WTC11 (cell line): ENCODE results near the gene EEFSEC. TPM values are rescaled to one million over a fixed set of nuclear protein-coding genes. Genes with fewer than 3 reads are reported as not detected.
A peak's percentile ranks its signal among the peaks of the same experiment; 100 is the strongest.

Experiments
- ATAC-seq: fragments of 200-7000 bp; cut with Tn5 transposase; 2 replicates; pipeline ENCODE4 v1.10.0; 2021; ENCODE audit warnings: mild to moderate bottlenecking, moderate library complexity
- CTCF ChIA-PET: fragments of 300-600 bp; sonication (Branson Sonifier 250); formaldehyde crosslinking; loops from one replicate; lab custom pipeline; 2021; ENCODE audit warnings: antibody characterized with exemption; lab: Charles Lee
- POLR2A ChIA-PET: fragments of 350-600 bp; sonication (Branson Sonifier 250); formaldehyde crosslinking; loops from one replicate; lab custom pipeline; 2021; ENCODE audit warnings: antibody characterized with exemption; lab: Charles Lee
- DNase-seq: peaks from one replicate; pipeline ENCODE4 v3.0.0; 2021; ENCODE audit warnings: low spot score
- H3K27ac Mint-ChIP-seq: 2 replicates; pipeline ENCODE4 v1.8.0; 2021; ENCODE audit warnings: mixed read lengths
- H3K27me3 Mint-ChIP-seq: 2 replicates; pipeline ENCODE4 v1.8.0; 2021; ENCODE audit warnings: low read depth, mild to moderate bottlenecking, moderate library complexity, mixed read lengths
- H3K36me3 Mint-ChIP-seq: 2 replicates; pipeline ENCODE4 v1.8.0; 2021; ENCODE audit warnings: mixed read lengths
- H3K4me1 Mint-ChIP-seq: 2 replicates; pipeline ENCODE4 v1.8.0; 2022; ENCODE audit warnings: mixed read lengths
- H3K4me3 Mint-ChIP-seq: 2 replicates; pipeline ENCODE4 v1.8.0; 2021; ENCODE audit warnings: mild to moderate bottlenecking, moderate library complexity, mixed read lengths
- H3K9me3 Mint-ChIP-seq: 2 replicates; pipeline ENCODE4 v1.8.0; 2021; ENCODE audit warnings: mixed read lengths
- AFF4 ChIP-seq: sonication (generic); formaldehyde crosslinking; IDR thresholded peaks from 2 replicates; pipeline ENCODE4 v1.8.1; 2023; ENCODE audit warnings: mild to moderate bottlenecking, missing genetic modification reagents, borderline replicate concordance
- ELF4 ChIP-seq: sonication (generic); formaldehyde crosslinking; IDR thresholded peaks from 2 replicates; pipeline ENCODE4 v1.8.1; 2022; ENCODE audit warnings: low read depth, mild to moderate bottlenecking, moderate library complexity, missing genetic modification reagents
- ETV6 ChIP-seq: sonication (generic); formaldehyde crosslinking; IDR thresholded peaks from 2 replicates; pipeline ENCODE4 v1.8.1; 2022; ENCODE audit warnings: mild to moderate bottlenecking, missing genetic modification reagents
- GTF2I ChIP-seq: fragments of 250-450 bp; sonication (Bioruptor Pico); conservative IDR thresholded peaks from 2 replicates; pipeline ENCODE4 v1.4.0; 2021; ENCODE audit warnings: mild to moderate bottlenecking
- NFATC4 ChIP-seq: fragments of 250-450 bp; sonication (Bioruptor Pico); IDR thresholded peaks from 2 replicates; pipeline ENCODE4 v1.9.0; 2021; ENCODE audit warnings: mild to moderate bottlenecking
- NFYB ChIP-seq: sonication (generic); formaldehyde crosslinking; conservative IDR thresholded peaks from 2 replicates; pipeline ENCODE4 v1.8.0; 2022; ENCODE audit warnings: low read depth, missing genetic modification reagents
- NR2C2 ChIP-seq: sonication (generic); formaldehyde crosslinking; IDR thresholded peaks from 2 replicates; pipeline ENCODE4 v1.8.0; 2022; ENCODE audit warnings: mild to moderate bottlenecking, missing genetic modification reagents
- PRRX2 ChIP-seq: fragments of 250-450 bp; sonication (Bioruptor Pico); IDR thresholded peaks from 2 replicates; pipeline ENCODE4 v1.8.0; 2021; ENCODE audit warnings: mild to moderate bottlenecking
- SP1 ChIP-seq: sonication (generic); formaldehyde crosslinking; conservative IDR thresholded peaks from 2 replicates; pipeline ENCODE4 v1.8.1; 2022; ENCODE audit warnings: missing genetic modification reagents
- TEAD4 ChIP-seq: sonication (generic); formaldehyde crosslinking; IDR thresholded peaks from 2 replicates; pipeline ENCODE4 v1.8.0; 2022; ENCODE audit warnings: mild to moderate bottlenecking, missing genetic modification reagents
- TP53 ChIP-seq: sonication (generic); formaldehyde crosslinking; IDR thresholded peaks from 2 replicates; pipeline ENCODE4 v1.8.1; 2023; ENCODE audit warnings: mild to moderate bottlenecking, missing genetic modification reagents
- ZNF219 ChIP-seq: sonication (generic); formaldehyde crosslinking; IDR thresholded peaks from 2 replicates; pipeline ENCODE4 v1.8.0; 2023; ENCODE audit warnings: missing genetic modification reagents, mild to moderate bottlenecking, borderline replicate concordance
- ZNF232 ChIP-seq: sonication (generic); formaldehyde crosslinking; IDR thresholded peaks from 2 replicates; pipeline ENCODE4 v1.8.0; 2022; ENCODE audit warnings: mild to moderate bottlenecking, missing genetic modification reagents
- ZNF671 ChIP-seq: fragments of 250-450 bp; sonication (Bioruptor Pico); IDR thresholded peaks from 2 replicates; pipeline ENCODE4 v1.8.0; 2021; ENCODE audit warnings: mild to moderate bottlenecking
- total RNA-seq: library from RNA; stranded (reverse); gene quantifications from 3 replicates; pipeline ENCODE4 v1.2.3, GENCODE V29; 2021
- TF ChIP-seq, protein P1 (sequence below): fragments of 250-450 bp; sonication (Bioruptor Pico); IDR thresholded peaks from 2 replicates; pipeline ENCODE4 v1.9.0; 2021; ENCODE audit warnings: mild to moderate bottlenecking, borderline replicate concordance
- TF ChIP-seq, protein P2 (sequence below): sonication (generic); formaldehyde crosslinking; IDR thresholded peaks from 2 replicates; pipeline ENCODE4 v1.8.1; 2023; ENCODE audit warnings: mild to moderate bottlenecking, moderate library complexity, missing genetic modification reagents
- TF ChIP-seq, protein P3 (sequence below): fragments of 250-450 bp; sonication (Bioruptor Pico); conservative IDR thresholded peaks from 2 replicates; pipeline ENCODE4 v1.9.0; 2021; ENCODE audit warnings: mild to moderate bottlenecking
- TF ChIP-seq, protein P4 (sequence below): fragments of 250-450 bp; sonication (Bioruptor Pico); IDR thresholded peaks from 2 replicates; pipeline ENCODE4 v1.9.0; 2021; ENCODE audit warnings: mild to moderate bottlenecking

EEFSEC gene
- total RNA-seq, 1 experiment from 2014 or later = 13.7 TPM

DNA sequence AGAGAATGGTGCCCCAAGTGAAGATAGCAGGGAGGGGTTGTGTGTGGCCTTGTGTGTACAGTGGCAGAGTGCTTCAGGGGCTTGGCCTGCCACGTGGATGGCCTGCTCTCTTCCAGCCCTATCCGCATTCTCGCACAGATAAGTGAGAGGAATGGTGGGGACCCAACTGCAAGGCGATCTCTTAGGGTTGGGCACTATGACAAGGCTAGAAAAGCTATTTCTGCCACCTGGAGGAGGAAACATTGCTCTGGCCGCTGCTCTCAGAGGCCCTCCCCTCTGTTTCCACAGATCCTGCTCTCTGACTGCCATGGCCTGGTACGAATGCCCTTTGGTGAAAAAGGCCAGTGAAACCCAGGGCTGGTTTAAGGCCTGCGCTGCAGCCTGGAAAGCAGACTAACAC lies 20.6 kb downstream of the EEFSEC start (continued):
- TF ChIP-seq, protein P1, sequence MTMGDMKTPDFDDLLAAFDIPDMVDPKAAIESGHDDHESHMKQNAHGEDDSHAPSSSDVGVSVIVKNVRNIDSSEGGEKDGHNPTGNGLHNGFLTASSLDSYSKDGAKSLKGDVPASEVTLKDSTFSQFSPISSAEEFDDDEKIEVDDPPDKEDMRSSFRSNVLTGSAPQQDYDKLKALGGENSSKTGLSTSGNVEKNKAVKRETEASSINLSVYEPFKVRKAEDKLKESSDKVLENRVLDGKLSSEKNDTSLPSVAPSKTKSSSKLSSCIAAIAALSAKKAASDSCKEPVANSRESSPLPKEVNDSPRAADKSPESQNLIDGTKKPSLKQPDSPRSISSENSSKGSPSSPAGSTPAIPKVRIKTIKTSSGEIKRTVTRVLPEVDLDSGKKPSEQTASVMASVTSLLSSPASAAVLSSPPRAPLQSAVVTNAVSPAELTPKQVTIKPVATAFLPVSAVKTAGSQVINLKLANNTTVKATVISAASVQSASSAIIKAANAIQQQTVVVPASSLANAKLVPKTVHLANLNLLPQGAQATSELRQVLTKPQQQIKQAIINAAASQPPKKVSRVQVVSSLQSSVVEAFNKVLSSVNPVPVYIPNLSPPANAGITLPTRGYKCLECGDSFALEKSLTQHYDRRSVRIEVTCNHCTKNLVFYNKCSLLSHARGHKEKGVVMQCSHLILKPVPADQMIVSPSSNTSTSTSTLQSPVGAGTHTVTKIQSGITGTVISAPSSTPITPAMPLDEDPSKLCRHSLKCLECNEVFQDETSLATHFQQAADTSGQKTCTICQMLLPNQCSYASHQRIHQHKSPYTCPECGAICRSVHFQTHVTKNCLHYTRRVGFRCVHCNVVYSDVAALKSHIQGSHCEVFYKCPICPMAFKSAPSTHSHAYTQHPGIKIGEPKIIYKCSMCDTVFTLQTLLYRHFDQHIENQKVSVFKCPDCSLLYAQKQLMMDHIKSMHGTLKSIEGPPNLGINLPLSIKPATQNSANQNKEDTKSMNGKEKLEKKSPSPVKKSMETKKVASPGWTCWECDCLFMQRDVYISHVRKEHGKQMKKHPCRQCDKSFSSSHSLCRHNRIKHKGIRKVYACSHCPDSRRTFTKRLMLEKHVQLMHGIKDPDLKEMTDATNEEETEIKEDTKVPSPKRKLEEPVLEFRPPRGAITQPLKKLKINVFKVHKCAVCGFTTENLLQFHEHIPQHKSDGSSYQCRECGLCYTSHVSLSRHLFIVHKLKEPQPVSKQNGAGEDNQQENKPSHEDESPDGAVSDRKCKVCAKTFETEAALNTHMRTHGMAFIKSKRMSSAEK (CRISPR knock-in tag) = no peak
- TF ChIP-seq, protein P2, sequence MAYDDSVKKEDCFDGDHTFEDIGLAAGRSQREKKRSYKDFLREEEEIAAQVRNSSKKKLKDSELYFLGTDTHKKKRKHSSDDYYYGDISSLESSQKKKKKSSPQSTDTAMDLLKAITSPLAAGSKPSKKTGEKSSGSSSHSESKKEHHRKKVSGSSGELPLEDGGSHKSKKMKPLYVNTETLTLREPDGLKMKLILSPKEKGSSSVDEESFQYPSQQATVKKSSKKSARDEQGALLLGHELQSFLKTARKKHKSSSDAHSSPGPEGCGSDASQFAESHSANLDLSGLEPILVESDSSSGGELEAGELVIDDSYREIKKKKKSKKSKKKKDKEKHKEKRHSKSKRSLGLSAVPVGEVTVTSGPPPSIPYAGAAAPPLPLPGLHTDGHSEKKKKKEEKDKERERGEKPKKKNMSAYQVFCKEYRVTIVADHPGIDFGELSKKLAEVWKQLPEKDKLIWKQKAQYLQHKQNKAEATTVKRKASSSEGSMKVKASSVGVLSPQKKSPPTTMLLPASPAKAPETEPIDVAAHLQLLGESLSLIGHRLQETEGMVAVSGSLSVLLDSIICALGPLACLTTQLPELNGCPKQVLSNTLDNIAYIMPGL (CRISPR knock-in tag) = no peak
- TF ChIP-seq ZNF671 (CRISPR knock-in tag) (no peak), ZNF232 (no peak)

DNA sequence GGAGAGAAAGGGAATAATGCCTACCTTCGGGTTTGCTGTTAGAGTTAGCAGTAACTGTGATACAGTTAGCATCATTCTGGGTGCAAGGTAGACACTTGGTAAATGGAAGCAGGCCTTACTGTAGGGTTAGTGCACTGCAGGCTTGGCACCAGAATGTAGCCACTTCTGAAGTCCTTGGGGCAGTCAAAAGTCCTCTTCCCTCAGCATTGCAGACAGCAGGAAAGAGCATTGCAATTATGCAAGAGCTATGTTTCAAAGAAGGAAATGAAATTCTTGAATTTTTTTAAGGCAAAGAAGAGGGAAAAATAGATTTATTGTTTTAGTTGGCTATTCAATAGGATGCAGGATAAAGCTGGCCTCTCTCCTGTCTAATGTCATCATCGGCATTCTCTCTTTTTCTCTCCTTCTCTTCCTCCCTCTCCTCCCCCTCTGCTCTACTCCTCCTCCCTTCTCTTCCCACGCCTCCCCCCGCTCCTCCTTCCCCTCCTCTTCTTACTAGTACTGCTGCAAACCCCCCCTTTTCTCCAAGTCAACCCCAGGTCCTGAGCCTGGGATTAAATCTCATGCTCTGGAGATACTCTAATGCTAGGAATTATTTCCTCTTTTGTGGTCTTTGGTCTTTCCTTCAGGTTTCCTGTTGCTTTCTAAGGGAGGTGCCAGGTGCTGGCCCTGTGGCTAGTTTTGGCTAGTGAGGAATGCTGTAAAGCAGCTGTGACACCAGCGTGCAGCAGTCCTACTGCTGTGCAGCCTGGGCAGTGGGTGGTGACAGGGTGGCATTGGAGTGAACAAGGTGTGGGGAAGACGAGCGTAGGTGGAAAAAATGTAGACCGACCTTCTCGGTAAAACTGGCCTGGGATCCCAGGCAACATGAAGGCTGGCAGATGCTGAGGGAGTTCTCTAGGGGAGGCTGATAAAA lies 21.7 kb downstream of the EEFSEC start:
- ChIA-PET CTCF (interaction anchor here (1.2 to 2.1 kb wide), 3 partner anchors 51 to 323 kb away, joined by 4 to 9 read pairs (median 5); no protein-coding TSS in a partner anchor), POLR2A (no interaction called here)
- Mint-ChIP-seq H3K4me3 (no peak overlapping the region), H3K27ac (peak overlapping the region; percentile 92), H3K27me3 (no peaks in the 10 kb centered on the region), H3K36me3 (no peaks in the 10 kb centered on the region), H3K9me3 (no peaks in the 10 kb centered on the region), H3K4me1 (peaks cover 48% of the 10 kb centered on the region)
- DNase-seq = no peak
- no peak; the same call in 1 of the 2 replicates for ATAC-seq
- TF ChIP-seq NR2C2 (no peak), ELF4 (CRISPR knock-in tag) (no peak), GTF2I (CRISPR knock-in tag) (no peak), TEAD4 (CRISPR knock-in tag) (no peak), TP53 (CRISPR knock-in tag) (no peak), NFATC4 (CRISPR knock-in tag) (no peak)
- TF ChIP-seq, protein P3, sequence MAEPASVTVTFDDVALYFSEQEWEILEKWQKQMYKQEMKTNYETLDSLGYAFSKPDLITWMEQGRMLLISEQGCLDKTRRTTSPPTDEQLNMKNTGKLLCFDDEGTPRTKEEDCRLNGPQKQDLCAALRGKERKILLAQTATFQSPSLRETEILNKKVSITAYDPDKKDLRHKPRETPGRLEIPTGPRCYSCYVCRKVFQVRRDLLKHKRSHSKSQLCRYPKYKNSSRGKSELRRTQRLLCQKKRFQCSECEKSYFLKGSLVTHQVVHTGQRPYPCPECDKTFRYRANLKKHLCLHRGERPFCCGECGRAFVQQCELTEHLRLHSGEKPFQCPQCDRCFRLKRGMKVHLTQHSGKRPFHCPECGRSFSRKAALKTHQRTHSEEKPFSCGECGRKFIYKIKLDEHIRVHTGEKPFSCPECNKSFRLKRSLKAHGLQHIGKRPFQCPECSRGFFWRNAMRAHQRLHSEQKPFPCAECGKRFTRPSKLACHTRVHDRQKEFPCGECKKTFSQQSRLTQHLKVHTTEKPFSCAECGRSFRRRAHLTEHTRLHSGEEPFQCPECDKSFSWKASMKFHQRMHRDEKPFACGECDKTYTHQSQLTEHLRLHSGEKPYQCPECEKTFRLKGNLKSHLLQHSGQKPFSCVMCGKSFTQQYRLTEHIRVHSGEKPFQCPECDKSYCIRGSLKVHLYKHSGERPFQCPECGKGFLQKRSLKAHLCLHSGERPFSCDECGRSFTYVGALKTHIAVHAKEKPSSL (CRISPR knock-in tag) = no peak

- Mint-ChIP-seq H3K4me3 (no peak overlapping the region), H3K27ac (no peak overlapping the region), H3K27me3 (no peaks in the 10 kb centered on the region), H3K9me3 (no peaks in the 10 kb centered on the region), H3K4me1 (peaks cover 56% of the 10 kb centered on the region), H3K36me3 (no peaks in the 10 kb centered on the region)
- ChIA-PET CTCF (interaction anchor here (1.9 kb wide), 1 partner anchor 26 kb away, joined by 4 read pairs; no protein-coding TSS in a partner anchor), POLR2A (no interaction called here)
- no peak for ATAC-seq
- no peak for DNase-seq
- TF ChIP-seq SP1 (no peak), NFYB (CRISPR knock-in tag) (no peak), AFF4 (no peak), ETV6 (no peak), PRRX2 (CRISPR knock-in tag) (no peak), ZNF219 (CRISPR knock-in tag) (no peak)
- TF ChIP-seq, protein P4, sequence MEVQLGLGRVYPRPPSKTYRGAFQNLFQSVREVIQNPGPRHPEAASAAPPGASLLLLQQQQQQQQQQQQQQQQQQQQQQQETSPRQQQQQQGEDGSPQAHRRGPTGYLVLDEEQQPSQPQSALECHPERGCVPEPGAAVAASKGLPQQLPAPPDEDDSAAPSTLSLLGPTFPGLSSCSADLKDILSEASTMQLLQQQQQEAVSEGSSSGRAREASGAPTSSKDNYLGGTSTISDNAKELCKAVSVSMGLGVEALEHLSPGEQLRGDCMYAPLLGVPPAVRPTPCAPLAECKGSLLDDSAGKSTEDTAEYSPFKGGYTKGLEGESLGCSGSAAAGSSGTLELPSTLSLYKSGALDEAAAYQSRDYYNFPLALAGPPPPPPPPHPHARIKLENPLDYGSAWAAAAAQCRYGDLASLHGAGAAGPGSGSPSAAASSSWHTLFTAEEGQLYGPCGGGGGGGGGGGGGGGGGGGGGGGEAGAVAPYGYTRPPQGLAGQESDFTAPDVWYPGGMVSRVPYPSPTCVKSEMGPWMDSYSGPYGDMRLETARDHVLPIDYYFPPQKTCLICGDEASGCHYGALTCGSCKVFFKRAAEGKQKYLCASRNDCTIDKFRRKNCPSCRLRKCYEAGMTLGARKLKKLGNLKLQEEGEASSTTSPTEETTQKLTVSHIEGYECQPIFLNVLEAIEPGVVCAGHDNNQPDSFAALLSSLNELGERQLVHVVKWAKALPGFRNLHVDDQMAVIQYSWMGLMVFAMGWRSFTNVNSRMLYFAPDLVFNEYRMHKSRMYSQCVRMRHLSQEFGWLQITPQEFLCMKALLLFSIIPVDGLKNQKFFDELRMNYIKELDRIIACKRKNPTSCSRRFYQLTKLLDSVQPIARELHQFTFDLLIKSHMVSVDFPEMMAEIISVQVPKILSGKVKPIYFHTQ (CRISPR knock-in tag) = no peak
These were observed 22.5 kb downstream of the EEFSEC start for GRCh38 chr3:128175768-128176167.
